Mucosa of gallbladder (tissue), 1 donor: Measurements from ENCODE around the gene KCNS3. TPM values are rescaled to one million over a fixed set of nuclear protein-coding genes. Genes with fewer than 3 reads are reported as not detected.

ENCODE experiments used
- DNase-seq: peaks from one replicate; pipeline ENCODE4 v3.0.0-alpha.2; 2020; ENCODE audit warnings: low spot score
- total RNA-seq: library from RNA; stranded (reverse); gene quantifications from one replicate; pipeline ENCODE4 v1.2.1, GENCODE V29; 2021
- donor health status: DM: no; HTN: no; CAD: no.

The KCNS3 gene
- total RNA-seq, 1 donor from 2014 or later: 6.5 TPM

DNA sequence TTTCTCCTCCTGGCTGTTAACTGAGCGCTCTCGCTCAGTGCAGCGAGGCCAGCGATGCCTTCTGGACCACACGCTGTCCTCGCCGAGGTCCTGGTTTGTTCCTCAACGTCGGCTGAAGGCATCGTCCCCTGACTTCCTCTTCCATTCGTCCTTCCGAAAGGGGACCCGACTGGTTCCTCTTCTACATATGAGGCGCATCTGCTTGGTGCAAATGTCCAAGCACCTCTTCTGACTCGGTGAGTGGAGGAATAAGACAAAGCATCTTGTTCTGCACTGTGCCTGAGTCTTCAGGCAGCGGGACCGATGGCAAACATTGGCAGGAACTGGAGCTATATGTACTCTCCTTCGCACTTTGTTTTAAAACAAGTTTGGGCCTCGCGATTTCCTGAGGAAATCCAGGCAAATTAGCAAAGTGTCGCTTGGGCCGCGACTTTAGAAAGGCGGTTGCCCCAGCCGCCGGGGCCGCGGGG is 621 bp upstream of the KCNS3 start:
- DNase-seq: no peak

DNA sequence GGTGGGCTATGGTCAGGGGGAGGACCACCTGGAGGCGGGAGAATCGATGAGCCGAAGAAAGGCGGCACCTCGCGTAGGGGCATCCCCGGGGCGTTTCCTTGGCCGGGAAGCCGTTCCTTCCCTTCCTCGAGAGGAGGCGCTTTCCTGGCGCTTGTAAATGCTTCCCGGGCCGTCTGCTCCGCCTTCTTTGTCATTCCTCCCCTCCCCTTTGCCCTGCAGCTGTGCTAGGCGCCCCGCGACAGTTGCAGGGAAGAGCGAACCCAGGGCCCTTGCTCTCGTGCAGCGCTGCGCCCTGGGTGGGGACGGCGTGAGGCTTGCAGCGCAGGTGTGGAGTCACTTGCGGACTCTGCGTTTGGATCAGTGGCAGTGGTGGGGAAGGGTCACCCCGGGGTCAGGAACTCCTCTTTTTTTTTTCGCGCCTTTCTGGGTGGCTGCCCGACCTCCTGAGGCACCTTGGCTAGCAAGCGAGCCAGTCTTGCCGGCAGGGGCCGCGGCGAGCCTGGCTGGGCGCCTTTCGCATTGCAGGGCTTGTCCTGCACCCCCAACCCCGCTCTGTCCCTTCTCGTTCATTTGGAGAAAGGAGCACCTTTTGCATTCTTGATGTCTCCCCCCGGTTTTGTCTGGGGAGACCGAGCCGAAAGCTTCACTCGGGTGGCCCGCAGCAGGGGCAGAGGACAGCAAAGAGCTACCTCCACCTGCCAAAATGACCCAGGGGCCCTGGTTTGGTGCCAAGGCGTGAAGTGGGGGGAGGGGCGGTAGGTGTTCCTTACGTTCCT is 858 bp downstream of the KCNS3 start:
- peak; percentile 44 for DNase-seq

DNA sequence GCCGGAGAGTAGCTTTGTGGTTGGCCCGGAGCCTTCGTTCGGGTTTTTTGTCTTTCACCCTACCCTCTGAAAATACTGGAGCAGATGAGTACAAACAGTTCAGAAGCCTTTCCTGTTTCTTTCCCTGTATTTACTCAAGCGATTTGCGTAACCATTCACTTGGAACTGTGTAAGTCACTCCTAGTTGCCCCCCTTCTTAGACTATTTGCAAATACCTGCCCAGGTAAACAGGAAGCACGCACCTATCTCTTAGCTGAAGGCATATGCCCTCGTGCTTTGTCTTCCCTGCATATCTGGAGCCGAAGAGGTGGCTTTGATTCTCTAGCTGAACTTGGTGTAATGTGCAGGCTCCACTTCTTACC is 1.4 kb downstream of the KCNS3 start:
- DNase-seq: no peak

DNA sequence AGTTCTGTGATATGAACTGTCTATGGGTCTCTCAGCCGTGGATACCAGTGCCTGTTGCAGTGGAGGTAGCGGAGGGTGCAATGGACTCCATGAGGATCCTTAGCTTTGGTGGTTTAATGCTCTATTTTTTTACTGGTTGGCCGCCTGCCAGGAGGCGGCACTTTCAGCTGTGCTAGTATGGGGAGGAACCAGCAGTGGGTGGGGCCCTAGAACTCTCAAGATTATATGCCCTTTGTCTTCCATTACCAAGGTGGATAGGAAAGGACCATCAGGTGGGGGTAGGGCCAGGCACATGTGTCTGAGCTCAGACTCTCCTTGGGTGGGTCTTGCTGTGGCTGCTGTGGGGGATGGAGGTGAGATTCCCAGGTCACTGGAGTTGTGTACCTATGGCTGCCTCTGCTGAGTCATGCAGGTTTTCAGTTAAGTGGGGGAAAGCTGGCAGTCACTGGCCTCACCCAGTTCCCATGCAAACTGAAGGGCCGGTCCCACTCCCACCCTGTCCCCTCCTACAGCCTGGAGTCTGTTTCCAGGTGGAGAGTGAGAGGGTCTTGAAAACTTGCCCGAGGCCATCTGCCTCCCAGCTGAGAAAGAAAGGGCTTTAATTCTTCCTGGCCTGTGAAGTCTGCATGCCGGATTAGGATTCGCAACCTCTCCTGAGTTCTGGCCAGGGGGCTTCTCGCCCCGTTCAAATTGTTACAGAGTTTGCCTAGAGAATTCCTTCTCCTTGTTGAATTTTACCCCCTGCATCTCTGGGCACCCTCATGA is 14.5 kb downstream of the KCNS3 start:
- DNase-seq: no peak

DNA sequence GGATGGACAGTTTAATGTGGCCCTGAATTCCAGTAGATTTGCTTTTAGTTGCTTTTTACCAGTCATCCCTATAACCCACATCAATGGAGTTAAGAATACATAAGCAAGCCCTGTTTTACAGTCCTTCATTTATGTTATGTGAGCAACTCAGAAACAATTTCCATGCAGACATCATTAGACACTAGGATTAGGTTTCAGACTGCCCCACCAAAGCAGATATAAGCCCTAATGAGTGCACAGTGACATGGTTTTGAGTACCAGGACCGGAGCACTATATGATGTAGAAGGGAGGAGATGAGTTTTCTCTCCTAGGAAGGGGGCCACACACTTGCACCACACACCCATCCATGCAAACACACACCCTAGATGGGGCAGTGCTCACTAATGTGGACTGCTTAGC is 15.5 kb downstream of the KCNS3 start:
- no peak for DNase-seq

DNA sequence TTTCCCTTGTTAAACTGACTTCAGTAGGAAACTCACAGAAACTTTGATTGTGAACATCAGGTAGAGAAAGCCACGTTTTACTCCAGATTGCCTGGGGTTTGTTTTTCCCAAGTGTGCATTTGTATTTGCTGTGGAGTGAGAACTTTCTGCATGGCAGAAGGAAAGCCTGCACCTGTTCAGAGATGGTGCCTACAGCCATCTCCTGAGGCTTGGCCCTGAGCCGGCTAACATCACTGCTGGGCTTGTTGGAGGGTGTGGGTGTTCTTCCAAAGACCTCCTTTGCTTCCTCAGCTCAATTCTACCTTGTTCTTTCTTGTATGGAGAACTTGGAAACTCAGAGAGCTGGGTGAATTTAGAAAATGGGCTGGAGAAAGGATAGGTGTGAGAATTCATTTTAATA is 16.1 kb downstream of the KCNS3 start:
- no peak for DNase-seq

DNA sequence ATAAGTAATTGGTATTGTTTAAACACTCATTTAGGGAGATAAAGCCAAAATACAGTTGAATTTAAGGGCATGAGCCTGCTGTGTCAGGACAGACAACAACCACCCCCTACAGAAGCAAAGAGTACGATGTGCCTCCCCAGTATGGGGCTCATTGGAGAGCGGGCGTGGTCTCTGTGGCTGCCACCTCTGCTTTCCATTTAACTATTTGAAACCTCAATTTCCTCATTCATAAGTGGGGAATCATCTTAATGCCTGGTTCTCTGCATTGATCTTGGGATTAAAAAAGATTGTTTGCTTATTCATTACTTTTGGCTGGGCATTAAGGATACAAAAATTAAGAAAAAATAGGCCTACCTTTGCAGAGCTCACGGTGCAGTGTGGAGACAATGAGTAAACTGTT is 21.4 kb downstream of the KCNS3 start:
- DNase-seq: no peak

DNA sequence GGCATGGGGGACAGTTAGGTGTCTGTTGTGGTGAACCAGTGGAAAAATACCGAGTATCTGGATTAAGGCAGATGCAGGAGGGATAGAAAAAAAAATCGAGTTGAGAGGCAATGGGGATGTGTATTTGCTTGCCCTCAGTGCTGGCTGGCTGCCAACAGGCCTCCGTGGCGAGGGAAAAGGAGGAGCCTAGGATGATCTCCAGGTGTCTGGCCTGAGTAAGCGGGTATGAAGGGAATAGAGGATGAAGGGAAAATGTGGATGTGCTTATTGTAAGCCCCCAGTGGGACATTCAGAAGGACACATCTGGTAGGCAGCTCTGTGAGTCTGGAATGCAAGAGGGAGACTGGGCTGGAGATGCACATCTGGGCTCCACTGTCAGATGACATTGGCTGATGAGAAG is 22.8 kb downstream of the KCNS3 start:
- no peak for DNase-seq

DNA sequence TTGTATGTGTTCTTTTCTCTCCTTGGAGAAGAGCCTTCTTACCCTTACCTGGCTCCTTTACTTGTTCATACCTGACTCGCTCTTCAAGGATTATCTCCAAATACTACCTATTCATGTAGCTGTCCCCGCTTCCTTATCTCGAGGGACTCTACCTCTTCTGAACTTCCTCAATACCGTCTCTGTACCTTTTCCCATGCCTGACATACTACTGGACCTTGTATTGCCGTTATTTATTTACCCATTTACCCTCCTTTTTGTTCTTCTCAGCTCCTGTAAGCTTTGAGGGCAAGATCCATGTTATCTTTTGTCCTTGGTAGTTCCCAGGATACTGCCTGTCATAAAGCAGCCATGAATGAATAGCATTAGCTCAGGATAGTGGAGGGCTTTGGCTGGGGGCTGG is 32.5 kb downstream of the KCNS3 start:
- DNase-seq: no peak

DNA sequence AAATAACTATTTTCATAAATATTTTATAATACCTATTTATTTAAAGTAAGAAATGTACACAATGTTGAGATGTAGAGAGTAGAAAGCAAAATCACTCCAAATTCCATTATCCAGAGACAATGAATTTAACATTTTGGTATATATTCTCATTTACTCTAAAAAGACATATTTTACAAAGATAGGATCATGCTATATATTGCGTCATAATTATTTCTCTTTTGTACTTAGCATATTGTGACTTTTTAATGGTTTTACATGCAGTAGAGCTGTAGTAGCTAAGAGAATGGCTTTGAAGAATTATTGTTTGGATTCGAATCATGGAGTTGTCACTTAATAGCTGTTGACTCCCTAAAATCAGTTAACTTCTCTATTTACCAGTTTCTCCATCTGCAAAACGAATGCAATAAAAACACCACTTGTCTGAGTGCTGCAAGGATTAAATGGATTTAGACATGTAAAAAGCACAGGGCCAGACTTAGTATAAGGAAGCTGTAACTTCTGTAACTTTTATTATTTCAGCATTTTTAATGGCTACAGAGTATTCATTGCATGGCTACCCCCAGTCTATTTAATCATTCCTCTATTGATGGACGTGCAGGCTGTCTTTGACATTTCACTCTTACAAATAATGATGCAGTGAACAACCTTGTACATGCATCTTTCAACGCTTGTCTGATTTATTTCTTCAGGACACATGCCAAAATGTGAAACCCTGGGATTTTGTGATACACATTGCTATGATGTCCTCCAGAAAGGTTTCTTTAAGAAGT is 33.2 kb downstream of the KCNS3 start:
- DNase-seq: no peak

DNA sequence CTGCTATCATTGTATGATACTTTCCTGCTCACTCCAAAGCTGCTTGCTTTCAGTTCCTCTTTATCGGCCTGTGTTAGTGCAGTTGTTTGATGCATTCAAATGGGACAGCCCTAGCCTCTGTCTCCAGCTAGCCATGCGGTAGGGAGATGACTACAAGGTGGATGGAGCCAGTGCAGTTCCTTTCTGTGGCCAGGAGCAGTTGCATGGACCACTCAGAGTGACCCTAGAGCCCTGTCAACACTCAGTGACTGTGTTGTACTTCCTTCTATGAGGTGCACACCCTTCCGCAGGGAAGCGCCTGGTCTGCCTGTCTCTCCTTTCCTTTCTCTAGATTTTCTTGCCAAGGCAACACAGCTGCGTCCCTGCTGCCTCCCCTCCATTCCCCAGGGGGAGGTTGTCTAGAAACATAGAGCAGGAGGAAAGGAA is 33.8 kb downstream of the KCNS3 start:
- DNase-seq: no peak

DNA sequence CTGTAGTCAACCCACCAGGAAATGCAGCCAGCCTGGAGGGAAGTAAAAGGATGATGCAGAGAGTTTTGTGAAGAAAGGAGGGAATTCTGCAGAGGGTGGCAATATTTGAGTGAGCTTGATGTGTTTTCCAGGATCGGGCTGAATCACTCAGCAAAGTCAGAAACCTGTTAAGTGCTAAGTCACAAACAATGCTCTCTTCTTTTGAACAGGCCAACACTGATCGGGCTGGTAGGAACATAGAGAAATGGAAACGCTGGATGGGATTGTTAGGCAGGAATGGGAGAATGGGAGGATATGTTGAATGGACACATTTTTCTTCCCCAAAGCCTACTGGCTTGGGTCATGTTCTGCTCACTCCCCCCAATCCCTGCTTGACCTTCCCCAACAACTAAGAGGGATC is 36.6 kb downstream of the KCNS3 start:
- no peak for DNase-seq

DNA sequence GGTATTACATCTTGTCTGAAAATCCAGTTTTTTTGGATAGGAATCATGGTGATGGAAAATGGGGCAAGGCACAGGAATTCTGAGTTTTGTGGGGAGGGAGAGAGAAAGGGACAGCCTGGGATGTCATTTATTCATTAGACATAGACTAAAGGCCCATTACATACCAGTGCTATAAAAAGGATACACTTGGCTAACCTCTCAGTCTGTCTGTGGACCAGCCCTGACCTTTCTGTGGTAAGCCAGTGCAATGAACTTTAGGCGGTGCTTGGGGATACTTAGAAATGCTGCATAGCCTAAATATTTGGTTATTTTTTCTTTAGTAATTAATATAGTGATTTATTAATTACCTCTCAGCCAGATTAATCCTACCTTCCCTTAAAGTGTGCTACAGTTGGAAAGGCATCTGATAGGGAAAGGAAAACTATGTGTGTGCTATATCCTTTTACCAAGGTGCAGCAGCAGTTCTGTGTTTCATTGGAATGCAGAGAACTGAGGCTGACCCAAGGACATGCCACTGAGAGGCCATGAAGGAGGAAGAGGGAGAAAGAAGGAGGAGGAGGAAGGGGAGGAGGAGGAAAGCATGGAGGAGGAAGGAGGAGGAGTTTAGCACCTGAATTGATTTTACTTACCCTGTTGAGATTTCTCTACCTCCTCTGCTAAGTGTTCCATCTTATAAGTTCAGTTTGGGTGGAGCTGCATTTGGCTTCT is 37.5 kb downstream of the KCNS3 start:
- no peak for DNase-seq

DNA sequence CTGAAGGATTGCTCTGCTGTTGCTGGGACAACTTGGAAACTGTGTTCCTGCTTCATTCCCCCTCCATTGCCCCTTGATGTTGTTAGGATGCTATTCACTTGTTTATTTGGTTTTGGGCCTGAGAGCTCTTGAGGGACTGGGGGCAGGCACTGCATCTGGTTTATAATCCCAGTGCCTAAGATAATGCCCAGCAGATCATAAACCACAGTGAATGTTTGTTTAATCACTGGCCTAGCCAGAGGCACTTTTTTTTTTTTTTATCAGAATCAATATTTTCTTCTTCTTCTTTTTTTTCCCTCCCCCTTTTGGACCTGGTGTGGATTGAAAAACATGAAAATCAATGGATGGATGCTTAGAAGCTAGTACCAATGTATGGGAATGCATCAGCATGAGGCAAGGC is 38.1 kb downstream of the KCNS3 start:
- no peak for DNase-seq

DNA sequence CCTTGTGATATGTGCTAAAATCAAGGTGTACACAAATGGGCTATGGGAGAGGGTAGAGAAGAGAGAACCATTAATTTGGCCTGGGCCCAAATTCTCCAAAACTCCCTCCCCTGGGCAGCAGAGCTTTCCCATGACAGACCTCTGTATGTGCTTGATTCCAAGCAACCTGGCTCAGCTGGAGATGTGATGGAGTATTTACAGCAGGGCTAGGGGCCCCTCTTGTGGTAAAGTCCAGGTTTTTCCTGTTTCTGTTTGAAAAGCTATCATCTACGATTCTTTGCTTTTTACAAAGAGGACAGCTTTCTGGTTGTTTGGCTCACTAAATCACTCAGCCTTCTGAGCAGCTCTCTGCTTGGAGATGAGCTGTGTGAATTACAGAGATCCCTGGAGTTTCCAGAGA is 40.3 kb downstream of the KCNS3 start:
- DNase-seq: no peak

DNA sequence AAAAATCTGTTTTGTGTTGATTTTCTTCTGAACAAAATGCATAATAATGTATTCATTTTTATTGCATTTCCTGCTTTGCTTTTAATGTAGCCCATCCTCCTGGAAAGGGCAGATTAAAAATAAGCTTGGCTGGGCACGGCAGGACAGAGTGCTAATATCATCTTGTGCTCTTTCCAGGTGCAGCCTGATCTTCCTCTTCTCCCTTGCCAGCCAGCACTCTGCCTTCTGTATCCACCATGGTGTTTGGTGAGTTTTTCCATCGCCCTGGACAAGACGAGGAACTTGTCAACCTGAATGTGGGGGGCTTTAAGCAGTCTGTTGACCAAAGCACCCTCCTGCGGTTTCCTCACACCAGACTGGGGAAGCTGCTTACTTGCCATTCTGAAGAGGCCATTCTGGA is 52.3 kb downstream of the KCNS3 start:
- no peak for DNase-seq

DNA sequence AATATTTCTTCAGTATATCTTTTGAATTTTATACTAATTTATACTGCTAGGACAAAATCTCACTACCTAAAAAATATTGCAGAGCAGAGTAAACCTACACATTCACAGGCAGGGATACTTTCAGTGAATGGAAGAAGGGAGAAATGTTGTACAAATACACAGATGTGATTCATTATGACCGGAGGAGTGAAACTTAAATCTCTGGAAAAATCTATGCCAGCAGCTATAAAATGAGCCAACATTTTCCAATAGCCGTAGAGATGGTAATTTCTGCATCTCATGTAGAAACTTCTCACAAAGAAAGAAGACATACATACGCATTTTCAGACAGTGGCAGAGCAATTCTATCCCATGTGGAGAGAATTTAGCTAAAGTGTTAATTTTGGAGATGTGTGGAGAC is 54.8 kb downstream of the KCNS3 start:
- DNase-seq: no peak

DNA sequence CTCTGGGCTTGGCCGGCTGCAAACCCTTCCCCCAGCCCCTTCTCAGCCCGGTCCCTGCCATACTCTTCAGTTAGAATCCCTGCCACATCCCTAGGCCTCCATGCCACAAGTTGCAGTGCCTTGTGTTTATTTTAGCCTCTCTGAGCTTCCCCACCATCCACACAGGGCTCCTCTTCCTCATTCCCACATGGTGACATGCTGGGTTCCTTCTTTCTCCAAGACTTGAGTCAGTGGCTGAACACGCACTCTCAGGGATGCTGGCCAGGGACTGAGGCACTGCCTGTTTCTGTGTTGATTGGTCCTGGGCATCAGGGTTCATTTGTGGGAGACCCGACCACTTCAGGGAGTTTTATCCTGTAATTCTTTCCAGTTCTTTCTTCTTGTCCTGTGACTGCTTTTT is 56.3 kb downstream of the KCNS3 start:
- no peak for DNase-seq

DNA sequence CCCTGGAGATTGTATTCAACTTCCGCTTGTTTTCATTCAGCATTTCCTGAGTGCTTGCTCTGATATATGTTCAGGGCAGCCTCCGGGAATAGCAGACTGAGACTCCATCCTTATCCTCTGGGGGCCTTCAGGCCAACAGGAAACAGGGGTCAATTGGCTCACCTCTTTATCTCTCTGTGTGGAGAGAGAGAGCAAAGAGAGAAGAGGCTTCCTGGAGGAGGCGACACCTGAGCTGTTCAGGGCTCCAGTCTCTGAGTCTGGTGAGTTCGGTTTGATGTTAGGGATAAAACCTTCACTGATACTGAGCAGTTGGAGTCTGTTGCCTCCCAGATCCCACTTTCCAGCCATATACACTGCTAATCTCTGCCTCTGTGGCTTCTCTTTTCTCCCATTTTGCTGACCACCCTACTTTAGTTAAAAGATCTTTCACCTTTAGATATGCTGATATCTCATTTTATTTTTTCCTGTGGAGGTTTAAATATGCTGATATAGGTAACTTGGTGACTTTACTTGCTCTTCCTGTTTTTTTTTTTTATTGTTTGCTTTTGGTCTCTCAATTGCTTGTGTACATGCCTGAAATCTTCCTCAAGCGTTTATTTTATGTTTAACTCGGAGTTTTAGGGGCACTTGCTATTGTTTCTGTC is 56.9 kb downstream of the KCNS3 start:
- DNase-seq: no peak

DNA sequence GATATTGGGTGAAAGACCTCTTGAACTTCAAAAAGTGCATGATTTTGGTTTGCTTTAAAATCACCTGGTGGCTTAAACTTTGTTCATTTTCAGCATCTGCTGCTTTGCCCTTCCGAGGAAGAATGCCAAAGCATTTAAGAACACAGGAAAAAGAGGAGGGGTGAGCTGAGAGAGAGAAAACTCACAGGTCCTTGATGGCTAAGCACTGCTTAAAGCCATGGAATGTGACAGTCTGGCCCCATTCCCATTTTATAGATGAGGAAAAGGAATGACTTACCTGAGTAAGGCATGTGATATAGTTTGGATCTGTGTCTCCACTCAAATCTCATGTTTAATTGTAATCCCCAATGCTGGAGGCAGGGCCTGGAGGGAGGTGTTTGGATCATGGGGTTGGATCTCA is 58.1 kb downstream of the KCNS3 start:
- no peak for DNase-seq

DNA sequence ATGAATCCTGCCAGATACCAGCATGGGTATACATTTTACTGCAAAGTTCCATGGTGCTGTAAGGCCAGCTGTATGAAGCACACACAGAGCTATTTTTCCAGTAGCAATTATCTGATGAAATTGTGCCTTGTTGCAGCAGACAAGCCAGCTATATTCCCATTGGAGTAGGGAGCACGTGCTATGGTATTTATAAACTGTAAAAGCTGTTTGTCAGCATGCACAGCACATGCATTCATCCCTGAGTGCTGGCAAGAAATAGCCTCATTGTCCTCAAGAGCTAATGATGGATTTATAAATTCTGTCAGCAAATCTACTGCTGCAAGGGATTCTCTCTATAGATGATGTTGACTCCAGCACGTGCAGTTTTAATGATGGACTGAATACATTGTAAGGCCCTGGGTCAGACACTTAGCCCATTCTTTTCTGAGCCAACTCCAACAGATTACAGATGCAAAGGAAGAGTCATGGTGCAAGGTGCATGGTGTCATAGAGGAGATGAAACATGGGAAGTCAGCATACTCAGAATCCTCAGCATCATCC is 61.7 kb downstream of the KCNS3 start:
- no peak for DNase-seq
